ENCODE data around the gene SCNN1A.

Gene SCNN1A

GRCh38 chr12:6394398-6394797, 19.0 kb upstream of the SCNN1A start:
- CTCF ChIA-PET = no interaction called here
- POLR2A ChIA-PET = no interaction called here
- no peak for DNase-seq (ENCODE audit: extremely low spot score)
- TF ChIP-seq, protein P1, sequence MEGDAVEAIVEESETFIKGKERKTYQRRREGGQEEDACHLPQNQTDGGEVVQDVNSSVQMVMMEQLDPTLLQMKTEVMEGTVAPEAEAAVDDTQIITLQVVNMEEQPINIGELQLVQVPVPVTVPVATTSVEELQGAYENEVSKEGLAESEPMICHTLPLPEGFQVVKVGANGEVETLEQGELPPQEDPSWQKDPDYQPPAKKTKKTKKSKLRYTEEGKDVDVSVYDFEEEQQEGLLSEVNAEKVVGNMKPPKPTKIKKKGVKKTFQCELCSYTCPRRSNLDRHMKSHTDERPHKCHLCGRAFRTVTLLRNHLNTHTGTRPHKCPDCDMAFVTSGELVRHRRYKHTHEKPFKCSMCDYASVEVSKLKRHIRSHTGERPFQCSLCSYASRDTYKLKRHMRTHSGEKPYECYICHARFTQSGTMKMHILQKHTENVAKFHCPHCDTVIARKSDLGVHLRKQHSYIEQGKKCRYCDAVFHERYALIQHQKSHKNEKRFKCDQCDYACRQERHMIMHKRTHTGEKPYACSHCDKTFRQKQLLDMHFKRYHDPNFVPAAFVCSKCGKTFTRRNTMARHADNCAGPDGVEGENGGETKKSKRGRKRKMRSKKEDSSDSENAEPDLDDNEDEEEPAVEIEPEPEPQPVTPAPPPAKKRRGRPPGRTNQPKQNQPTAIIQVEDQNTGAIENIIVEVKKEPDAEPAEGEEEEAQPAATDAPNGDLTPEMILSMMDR (IDR thresholded peaks at IDR 0.05; ENCODE audit: control extremely low read depth, extremely low read depth, low read depth, missing control alignments) = no peak

DNA sequence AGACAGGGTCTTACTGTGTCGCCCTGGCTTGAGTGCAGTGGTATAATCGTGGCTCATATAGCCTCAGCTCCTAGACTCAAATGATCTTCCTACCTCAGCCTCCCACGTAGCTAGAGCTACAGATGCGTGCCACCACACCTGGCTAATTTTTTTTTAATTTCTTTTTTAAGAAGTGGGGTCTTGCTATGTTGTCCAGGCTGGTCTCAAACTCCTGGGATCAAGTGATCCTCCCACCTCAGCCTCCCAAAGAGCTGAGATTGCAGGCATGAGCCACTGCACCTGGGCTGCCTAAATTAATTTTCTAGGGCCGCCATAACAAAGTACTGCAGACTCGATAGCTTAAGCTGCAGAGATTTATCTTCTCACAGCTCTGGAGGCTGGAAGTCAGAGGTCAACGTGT, 17.7 kb upstream of the SCNN1A start:
- ChIA-PET CTCF (no interaction called here), POLR2A (no interaction called here)
- DNase-seq (ENCODE audit: extremely low spot score) = no peak
- TF ChIP-seq, protein P1 (IDR thresholded peaks at IDR 0.05; ENCODE audit: control extremely low read depth, extremely low read depth, low read depth, missing control alignments) = no peak

- no peak for DNase-seq (ENCODE audit: extremely low spot score)
Observed at GRCh38 chr12:6392504-6392903, 17.1 kb upstream of the SCNN1A start.

GRCh38 chr12:6391013-6391412, 15.7 kb upstream of the SCNN1A start:
- ChIA-PET POLR2A (no interaction called here), CTCF (no interaction called here)
- TF ChIP-seq, protein P1 (IDR thresholded peaks at IDR 0.05; ENCODE audit: control extremely low read depth, extremely low read depth, low read depth, missing control alignments) = no peak
- no peak for DNase-seq (ENCODE audit: extremely low spot score)

More at GRCh38 chr12:6392504-6392903, 17.1 kb upstream of the SCNN1A start:
- POLR2A ChIA-PET = no interaction called here
- CTCF ChIA-PET = no interaction called here
- TF ChIP-seq, protein P1 (IDR thresholded peaks at IDR 0.05; ENCODE audit: control extremely low read depth, extremely low read depth, low read depth, missing control alignments) = no peak

GRCh38 chr12:6390084-6390799, 14.9 kb upstream of the SCNN1A start:
- no peak for DNase-seq (ENCODE audit: extremely low spot score)
- ChIA-PET CTCF (interaction anchor here (0.8 kb wide), 1 partner anchor 14 kb away, joined by 4 read pairs; no protein-coding TSS in a partner anchor), POLR2A (no interaction called here)
- TF ChIP-seq, protein P1 (IDR thresholded peaks at IDR 0.05; ENCODE audit: control extremely low read depth, extremely low read depth, low read depth, missing control alignments) = no peak

DNA sequence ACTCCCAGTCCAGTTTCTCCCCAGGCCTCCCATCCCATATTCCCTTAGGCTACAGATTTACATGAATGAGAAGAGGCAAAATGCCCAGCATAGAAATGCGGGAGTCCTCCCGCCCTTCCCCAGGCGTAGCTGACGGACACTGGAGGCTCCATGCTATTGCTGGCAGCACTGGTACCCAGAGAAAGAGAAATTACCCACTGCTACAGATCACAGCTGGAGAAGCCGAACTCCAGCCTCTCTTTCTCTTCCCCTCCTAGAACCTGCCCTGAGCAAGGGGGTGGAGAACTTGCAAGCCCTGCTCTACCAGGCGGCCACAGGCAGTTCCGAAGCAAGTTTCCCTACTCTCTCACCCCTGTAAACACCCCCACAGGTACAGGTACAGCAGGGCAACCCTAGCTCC, 12.2 kb upstream of the SCNN1A start:
- ChIA-PET CTCF (interaction anchor here (1.4 kb wide), 1 partner anchor 44 kb away, joined by 3 read pairs; no protein-coding TSS in a partner anchor), POLR2A (interaction anchor here (0.7 kb wide), 1 partner anchor 74 kb away, joined by 3 read pairs; no protein-coding TSS in a partner anchor)
- TF ChIP-seq, protein P1 (IDR thresholded peaks at IDR 0.05; ENCODE audit: control extremely low read depth, extremely low read depth, low read depth, missing control alignments) = no peak
- DNase-seq (ENCODE audit: extremely low spot score) = no peak

Measured in GM10248 (cell line).